A204.1 (cell line): Measurements from ENCODE around the gene P3H2.
"Not testable (repeated sequence)": the region's sequence is repeated elsewhere in the genome, so short reads cannot be mapped to it uniquely, and the experiment has no call there.

Experiments used
- FAIRE-seq: peaks from 2 replicates; lab custom pipeline; 2012; peaks lifted over from hg19 to GRCh38; lab: Jason Lieb, UNC

The P3H2 gene, protein sequence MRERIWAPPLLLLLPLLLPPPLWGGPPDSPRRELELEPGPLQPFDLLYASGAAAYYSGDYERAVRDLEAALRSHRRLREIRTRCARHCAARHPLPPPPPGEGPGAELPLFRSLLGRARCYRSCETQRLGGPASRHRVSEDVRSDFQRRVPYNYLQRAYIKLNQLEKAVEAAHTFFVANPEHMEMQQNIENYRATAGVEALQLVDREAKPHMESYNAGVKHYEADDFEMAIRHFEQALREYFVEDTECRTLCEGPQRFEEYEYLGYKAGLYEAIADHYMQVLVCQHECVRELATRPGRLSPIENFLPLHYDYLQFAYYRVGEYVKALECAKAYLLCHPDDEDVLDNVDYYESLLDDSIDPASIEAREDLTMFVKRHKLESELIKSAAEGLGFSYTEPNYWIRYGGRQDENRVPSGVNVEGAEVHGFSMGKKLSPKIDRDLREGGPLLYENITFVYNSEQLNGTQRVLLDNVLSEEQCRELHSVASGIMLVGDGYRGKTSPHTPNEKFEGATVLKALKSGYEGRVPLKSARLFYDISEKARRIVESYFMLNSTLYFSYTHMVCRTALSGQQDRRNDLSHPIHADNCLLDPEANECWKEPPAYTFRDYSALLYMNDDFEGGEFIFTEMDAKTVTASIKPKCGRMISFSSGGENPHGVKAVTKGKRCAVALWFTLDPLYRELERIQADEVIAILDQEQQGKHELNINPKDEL

DNA sequence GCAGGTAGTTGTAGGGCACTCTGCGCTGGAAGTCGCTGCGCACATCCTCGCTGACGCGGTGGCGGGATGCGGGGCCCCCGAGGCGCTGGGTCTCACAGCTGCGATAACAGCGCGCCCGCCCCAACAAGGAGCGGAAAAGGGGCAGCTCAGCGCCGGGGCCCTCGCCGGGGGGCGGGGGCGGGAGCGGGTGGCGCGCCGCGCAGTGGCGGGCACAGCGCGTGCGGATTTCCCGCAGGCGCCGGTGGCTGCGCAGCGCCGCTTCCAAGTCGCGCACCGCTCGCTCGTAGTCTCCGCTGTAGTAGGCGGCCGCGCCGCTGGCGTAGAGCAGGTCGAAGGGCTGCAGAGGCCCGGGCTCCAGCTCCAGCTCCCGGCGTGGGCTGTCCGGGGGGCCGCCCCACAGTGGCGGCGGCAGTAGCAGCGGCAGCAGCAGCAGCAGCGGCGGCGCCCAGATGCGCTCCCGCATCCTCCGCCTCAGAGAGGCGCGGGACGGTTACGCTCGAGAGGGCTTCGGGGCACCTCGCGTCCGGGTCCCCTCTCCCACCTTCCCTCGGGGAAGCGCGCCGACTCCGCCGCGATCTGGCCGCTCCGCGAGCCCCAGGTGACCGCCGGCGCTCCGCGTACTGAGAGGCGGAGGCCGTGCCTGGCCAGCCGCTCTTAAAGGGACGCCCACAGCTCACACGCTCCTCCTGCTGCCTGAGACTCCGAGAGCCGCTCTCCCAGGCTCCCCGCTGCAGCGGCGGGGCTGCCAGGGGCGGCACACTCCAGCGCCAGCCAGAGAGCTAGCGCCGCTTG lies at the start of gene P3H2:
P3H2 (minus strand) TSS at position 629 of the 792 bp plus-strand sequence; CDS start at position 463, 166 bp downstream.
- FAIRE-seq: no peak

DNA sequence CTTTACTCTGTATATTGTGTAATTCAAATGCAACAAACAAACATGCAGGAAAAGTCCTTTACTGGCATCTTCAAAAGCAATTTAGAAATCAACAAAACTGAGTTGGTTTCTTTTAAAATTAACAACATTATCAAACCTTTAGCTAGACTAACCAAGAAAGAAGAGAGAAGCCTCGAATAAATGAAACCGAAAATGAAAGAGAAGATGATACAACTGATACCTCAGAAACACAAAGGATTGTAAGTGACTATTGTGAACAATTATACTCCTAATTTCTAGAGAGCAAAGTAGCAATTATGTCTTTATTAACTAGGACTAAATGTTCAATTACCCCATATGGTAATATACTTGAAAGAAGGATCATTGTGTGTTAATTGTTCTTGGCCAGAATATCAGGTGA lies 49.2 kb upstream of the P3H2 start:
- FAIRE-seq: no peak

DNA sequence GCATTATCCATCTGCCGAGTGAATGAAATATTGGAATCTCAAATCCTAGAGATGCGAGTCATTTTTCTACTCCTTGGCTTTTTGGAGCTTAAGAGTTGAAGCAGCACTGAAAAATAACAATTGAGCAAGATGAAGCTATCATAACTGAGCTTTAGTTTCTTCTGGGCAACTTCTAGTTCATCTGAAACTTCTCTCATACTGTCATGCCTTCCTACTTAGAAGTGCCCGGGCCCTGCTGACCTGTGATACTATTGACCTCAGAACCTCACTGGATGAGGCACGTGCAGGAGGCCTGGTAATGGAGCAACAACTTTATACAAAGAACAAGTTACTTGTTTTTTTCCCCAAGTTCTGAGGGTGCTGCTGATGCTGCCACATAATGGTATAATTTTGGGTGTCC lies 48.5 kb upstream of the P3H2 start:
- no peak for FAIRE-seq

DNA sequence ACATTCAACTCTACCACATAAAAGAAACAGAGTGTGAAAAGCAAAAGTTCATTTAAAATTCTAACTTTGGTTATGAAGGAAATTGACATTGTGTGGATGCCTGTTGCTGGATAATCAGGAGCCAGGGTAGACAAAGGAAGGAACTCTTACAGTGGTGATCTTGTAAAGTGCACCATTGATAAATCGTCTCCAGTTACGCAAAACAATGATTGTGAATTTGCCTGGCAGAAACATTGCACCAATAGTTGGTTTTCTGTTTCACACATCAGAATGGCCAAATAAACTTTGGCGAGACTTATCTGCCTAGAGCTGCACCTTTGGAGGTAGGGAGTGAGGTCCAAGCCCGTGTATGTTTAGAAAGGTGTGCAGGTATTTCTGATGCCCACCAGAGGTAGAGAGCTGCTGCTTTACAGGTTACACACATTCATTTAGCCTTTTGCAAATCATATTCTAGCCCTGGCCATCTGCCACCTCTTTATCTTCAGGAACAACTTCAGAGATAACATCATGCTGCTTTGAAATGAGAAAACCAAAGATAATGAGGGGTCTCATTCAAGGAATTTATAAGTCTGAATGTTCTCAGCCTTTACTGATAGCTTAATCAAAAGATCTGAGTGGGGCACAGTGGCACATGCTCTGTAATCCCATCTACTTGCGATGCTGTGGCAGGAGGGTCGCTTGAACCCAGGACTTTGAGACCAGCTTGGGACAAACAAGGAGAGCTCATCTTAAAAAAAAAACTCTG lies 47.4 kb upstream of the P3H2 start:
- no peak for FAIRE-seq

DNA sequence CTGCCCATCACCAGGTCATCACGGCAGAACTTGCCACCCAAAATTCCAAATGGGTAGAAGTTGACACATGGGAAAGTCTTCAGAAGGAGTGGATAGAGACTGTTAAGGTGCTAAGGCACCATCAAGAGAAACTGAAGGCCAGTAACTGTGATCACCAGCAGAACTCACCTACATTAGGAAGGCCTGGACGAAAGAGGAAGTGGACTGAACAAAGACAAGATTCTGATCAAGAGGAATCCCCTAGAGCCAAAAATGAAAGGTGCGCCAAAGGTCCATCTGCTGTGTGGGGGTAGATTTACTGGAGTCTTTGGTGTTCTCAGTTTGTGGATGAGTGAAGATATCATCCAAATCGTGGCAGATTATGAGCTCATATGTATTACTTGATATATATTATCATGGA lies 46.3 kb upstream of the P3H2 start:
- FAIRE-seq: no peak

DNA sequence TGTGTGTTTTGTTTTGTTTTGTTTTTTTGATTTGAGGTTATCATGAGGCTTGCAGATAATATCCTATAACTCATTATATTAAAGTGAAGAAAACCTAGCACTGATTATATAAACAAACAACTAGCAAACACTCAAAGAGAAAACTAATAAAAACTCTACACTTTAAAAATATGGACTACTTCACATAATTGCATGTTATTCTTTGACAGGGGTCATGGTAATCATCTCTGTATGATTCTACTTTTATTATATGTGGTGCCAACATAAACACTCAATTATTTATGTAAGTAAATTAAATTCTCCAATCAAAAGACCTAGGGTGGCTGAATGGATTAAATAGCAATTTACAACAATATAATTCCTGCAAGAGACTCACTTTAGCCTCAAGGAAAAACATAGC lies 44.6 kb upstream of the P3H2 start:
- FAIRE-seq: no peak

DNA sequence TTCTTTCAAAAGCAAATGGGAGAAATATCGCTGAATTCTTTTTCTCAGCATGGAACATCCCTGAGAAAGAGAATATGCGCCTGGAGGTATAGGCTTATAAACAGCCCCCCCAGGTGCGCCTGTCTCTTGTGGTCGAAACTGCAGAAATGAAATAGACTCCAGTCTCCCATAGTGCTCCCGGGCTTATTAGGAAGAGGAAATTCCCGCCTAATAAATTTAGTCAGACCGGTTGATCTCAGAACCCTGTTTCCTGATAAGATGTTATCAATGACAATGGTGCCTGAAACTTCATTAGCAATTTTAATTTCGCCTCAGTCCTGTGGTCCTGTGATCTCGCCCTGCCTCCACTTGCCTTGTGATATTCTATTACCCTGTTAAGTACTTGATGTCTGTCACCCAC lies 41.3 kb upstream of the P3H2 start:
- not testable (repeated sequence) for FAIRE-seq

DNA sequence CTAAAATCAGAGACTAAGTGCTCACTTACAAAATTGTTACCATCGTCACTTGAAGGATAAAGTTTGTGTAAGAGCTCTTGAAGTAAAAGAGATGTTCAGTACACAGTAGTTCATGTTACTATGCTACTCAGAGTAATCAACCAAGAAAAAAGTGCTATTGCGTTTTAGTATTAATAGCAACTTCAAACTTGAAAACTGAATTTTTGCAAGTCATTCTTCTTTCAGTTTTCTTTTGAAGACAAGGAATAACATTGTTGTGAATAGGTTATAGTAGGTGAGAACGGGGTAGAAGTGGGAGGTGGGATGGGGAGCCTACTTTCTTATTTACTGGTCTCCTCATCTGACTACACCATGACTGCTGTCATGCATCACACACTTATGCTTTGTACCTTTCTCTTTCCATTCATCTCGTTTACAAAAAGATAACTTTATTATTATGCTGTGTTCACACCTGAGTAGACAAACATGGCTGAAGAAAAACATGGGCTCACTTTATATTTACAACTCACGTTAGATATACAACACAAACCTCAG lies 39.3 kb upstream of the P3H2 start:
- no peak for FAIRE-seq

DNA sequence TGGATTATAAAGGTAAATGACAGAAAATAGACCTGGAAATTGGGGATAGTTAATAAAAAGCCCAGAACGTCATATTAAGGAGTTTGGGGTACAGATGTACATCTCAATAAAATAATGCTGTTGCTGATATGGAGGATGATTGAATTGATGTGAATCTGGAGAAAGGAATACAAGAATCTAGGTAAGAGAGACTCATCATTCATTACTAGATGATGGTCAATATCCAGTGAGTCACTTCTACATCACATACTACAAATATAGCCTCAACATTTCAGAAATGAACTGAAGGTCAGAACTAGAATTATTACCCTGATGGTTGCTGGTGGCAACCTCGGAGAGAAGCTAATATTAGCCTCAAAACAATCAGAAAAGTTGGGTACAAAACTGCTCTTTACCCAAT lies 37.6 kb upstream of the P3H2 start:
- FAIRE-seq: no peak

DNA sequence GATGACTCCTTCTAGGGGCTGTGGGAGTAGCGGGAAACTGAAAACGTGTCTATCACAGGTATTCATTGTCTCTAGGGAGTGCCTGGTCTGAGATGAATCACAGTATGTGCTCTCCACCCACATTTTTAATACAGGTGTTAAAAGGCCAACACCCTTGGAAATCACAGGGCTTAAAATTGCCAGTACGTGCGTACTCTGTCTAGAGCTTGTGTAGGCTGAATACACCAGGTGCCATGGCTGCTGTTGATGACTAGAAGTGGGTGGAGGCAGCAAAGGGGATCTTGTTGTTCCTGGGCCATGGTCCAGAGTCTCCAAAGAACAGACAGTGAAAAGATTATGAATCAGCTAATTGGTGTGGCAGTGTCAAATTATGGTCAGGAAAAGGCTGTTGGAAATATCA lies 35.1 kb upstream of the P3H2 start:
- no peak for FAIRE-seq

DNA sequence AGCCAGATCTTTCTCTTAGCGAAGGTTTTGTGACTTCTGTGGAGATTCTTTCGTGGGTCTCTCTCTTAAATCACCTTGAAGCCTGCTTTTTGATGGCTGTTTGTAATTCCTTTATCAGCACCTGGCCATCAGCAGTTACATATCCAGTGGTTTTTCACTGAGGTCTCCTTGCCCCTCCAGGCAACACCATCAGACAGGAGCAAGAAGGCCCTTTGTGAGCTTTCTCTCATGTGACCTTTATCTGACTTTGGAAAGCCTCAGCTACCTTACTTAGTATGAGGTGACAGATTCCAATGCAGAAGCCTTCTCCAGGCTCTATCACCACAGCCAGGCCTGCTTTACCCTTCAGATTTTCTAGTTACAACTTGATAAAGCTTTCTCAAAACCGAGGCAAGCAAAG lies 30.0 kb upstream of the P3H2 start:
- FAIRE-seq: no peak

DNA sequence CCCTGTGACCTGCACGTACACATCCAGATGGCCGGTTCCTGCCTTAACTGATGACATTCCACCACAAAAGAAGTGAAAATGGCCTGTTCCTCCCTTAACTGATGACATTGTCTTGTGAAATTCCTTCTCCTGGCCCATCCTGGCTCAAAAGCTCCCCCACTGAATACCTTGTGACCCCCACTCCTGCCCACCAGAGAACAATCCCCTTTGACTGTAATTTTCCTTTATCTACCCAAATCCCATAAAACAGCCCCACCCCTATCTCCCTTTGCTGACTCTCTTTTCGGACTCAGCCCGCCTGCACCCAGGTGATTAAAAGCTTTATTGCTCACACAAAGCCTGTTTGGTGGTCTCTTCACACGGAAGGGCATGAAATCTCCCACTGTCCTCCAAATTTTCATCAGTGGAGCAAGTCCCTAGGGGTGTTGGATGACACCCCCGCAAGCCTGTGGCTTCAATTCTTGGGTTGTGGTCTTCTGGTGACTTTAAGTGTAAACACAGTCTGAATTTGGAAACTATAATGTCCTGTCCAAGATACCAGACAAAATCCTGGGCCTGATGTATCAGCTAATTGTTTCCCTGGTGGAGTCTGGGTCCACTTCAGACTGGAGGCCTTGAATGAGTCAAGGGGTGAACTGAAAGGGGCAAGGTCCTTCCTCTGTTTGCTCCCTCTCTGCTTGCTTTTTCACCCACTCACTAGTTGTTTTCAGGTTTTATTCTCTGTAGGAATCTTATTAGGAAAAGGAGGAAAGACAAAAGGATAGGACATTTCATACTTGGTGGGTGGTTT lies 29.3 kb upstream of the P3H2 start:
- not testable (repeated sequence) for FAIRE-seq

DNA sequence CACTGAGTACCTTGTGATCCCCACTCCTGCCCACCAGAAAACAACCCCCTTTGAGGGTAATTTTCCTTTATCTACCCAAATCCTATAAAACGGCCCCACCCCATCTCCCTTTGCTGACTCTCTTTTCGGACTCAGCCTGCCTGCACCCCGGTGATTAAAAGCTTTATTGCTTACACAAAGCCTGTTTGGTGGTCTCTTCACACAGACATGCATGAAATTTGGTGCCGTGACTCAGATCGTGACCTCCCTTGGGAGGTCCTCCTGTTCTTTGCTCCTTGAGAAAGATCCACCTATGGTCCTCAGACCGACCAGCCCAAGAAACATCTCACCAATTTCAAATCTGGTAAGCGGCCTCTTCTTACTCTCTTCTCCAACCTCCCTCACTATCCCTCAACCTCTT lies 24.1 kb upstream of the P3H2 start:
- FAIRE-seq: not testable (repeated sequence)

DNA sequence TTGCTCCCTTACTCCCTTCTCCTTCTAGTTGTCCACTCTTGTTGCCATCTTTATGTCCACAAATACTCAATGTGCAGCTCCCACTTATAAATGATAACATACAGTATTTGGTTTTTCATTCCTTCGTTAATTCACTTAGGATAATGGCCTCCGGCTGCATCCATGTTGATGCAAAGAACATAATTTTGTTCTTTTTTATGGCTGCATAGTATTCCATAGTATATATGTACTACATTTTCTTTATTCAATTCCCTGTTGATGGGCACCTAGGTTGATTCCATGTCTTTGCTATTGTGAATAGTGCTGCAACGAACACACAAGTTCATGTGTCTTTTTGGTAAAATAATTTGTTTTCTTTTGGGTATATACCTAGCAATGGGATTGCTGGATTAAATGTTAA lies 21.3 kb upstream of the P3H2 start:
- FAIRE-seq: no peak

DNA sequence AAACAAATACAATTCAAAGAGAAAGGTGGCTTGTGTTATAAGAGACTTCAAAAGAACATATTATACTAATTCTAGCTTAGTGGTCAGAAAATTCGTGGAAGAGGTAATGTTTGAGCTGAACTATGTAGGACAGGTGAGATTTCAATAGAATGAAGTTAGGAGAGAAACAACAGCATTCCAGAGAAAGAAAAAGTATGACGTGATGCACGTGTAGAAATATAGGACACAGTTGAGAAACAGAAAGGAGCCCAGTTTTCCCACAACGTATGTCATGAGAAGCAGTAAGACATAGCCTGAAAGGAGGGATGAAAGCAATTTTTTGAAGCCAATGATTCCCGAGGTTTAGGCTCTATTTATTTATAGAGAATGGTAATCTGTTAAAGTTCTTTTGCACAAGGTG lies 18.7 kb upstream of the P3H2 start:
- no peak for FAIRE-seq

DNA sequence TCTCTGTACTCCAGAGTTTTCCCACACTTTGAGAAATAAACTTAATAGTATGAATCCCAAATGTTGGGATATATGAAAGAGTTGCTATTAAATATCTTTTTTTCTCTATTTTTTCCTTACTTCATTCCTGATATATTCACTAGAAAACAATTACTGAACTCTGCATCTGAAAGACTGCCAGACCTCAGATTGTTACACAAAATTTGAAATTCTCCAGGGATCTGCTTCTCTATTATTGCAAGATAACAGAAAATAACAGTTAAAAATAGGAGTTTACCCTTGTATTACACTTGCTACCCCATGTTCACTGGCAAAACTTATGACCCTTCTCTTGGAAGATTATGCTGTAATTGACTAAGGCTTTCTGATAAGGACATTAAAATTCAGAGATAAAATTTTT lies 11.7 kb upstream of the P3H2 start:
- no peak for FAIRE-seq

DNA sequence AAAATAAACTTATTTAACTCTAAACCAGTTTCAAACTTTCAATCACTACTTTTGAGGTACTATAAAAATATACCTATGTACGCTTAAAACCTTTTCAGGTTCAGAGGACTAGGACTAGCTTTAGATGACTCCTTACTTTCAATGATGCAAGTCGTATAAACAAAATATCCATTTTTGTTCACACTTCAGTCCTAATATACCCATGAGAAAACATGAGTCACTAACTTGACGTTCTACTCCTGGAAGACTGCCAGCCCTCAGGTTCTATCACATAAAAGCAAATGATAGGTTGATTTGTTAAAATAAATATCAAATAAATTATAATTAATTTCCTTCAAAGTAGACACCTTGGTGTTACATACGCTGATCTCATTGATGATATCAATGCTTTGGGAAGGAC lies 10.6 kb upstream of the P3H2 start:
- no peak for FAIRE-seq

DNA sequence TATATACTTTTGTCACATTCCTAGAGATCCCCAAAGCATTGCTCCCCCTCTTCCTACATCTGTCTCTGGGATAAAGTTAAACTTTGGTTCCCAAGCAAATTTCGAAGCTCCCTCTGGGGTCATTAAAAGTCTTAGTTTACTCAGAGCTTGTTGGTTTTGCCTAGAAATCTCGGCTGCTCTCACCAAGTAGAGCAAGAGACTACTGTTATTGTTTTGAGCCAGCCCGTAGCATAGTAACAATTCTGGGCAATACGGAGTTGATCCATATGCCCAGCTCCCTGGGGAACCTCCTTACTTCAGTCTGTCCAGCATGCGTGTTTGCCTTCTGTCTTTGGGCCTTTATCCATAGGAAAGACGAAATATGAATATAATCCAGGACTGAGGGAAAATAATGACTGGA lies 10.0 kb upstream of the P3H2 start:
- no peak for FAIRE-seq

DNA sequence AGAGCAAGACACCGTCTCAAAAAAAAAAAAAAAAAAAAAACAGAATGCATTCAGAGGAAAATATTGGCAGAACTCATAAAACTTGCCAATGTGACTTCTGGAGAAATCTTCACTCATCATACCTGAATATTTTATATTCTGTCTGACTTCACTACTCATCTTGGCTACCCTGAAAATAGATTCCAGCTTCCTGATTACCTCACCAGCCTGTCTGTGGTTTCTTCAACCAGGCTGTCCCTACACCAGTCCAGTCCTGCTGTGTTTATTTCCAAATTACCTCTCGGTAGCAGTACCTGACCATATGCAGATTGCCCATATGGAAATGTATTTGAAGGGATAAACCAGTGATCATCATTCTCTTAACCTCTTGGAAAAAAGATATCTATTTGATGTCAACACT lies 9.3 kb upstream of the P3H2 start:
- FAIRE-seq: no peak

DNA sequence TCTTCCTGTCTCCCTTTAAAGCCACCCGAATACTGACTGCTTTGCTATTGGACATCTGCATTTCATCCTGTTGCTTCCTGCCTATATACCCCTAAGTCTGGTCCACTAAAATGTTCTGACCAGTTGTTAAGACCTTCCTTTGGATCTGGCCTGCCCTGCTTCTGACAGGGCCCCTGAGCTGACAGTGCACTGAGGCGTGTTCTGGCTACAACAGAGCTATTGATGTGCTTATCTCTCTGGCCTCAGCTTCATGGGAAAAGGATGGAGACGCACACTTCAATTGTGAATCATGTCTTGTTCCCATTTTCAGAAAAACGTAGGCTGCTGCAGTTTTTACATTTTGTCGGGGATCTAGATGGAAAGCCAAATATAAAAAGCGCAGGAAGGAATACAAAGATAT lies 7.1 kb upstream of the P3H2 start:
- FAIRE-seq: no peak

DNA sequence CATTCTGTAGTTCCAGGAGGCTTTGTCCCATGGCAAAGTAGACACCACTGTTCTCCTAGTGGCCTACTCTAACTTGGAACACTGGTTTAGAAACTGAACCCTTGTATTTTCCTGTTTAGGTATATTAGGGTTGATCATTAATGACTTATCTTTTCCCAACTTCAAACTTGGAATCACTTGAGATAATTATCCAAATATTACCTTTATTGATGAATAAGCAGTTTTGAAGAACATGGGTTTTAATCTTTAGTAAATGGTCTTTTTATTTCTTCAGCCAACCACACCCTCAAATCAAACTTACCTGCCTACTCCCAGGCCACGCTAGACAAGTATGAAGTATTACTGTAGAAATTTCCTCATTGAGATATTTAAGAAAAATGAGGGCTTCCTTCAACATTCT lies 6.5 kb upstream of the P3H2 start:
- FAIRE-seq: no peak
